GM23338 (cell line): ENCODE measurements around the gene PRSS8. TPM values are rescaled to one million over a fixed set of nuclear protein-coding genes. Genes with fewer than 3 reads are reported as not detected.

Source experiments
- ATAC-seq: fragments of 200-7000 bp; cut with Tn5 transposase; 3 replicates; pipeline ENCODE4 v1.9.1; 2020
- DNase-seq: peaks from one replicate; pipeline ENCODE4 v3.0.0-alpha.2; 2015; ENCODE audit warnings: low spot score
- H2AFZ ChIP-seq: fragments of 200-600 bp; sonication (generic); 2 replicates; pipeline ENCODE4 v1.8.0; 2016; ENCODE audit warnings: antibody characterized with exemption, mild to moderate bottlenecking, moderate library complexity
- H3F3A ChIP-seq: fragments of 200-600 bp; sonication (generic); replicated peaks from 2 replicates; pipeline ENCODE4 v1.8.0; 2017; ENCODE audit warnings: antibody characterized with exemption, mixed run types, low read depth
- H3K27ac ChIP-seq: fragments of 200-600 bp; sonication (generic); 2 replicates; pipeline ENCODE4 v1.6.1; 2016; ENCODE audit warnings: low read depth
- H3K27me3 ChIP-seq: fragments of 200-600 bp; sonication (generic); 2 replicates; pipeline ENCODE4 v1.8.0; 2016; ENCODE audit warnings: mild to moderate bottlenecking, mixed run types, moderate library complexity; ENCODE audit not compliant: insufficient read depth
- H3K36me3 ChIP-seq: fragments of 200-600 bp; sonication (generic); 2 replicates; pipeline ENCODE4 v1.8.0; 2016; ENCODE audit warnings: mild to moderate bottlenecking; ENCODE audit not compliant: insufficient read depth
- H3K4me1 ChIP-seq: fragments of 200-600 bp; sonication (generic); 2 replicates; pipeline ENCODE4 v1.8.0; 2016; ENCODE audit warnings: mild to moderate bottlenecking, moderate library complexity; ENCODE audit not compliant: insufficient read depth
- H3K4me2 ChIP-seq: fragments of 200-600 bp; sonication (generic); 2 replicates; pipeline ENCODE4 v1.7.1; 2017; ENCODE audit warnings: mixed run types
- H3K4me3 ChIP-seq: fragments of 200-600 bp; sonication (generic); 2 replicates; pipeline ENCODE4 v1.6.1; 2016; ENCODE audit warnings: mixed run types
- H3K79me2 ChIP-seq: fragments of 200-600 bp; sonication (generic); replicated peaks from 2 replicates; pipeline ENCODE4 v1.8.0; 2017; ENCODE audit warnings: mild to moderate bottlenecking; ENCODE audit not compliant: insufficient read depth
- H3K9me2 ChIP-seq: fragments of 200-600 bp; sonication (generic); 2 replicates; pipeline ENCODE4 v1.8.0; 2017; ENCODE audit not compliant: insufficient read depth
- H4K20me1 ChIP-seq: fragments of 200-600 bp; sonication (generic); replicated peaks from 2 replicates; pipeline ENCODE4 v1.8.0; 2017; ENCODE audit warnings: mild to moderate bottlenecking; ENCODE audit not compliant: insufficient read depth
- H3K27ac Mint-ChIP-seq: 2 replicates; pipeline ENCODE4 v1.8.0; 2020; ENCODE audit warnings: inconsistent platforms, mild to moderate bottlenecking, moderate library complexity, mixed read lengths
- H3K27me3 Mint-ChIP-seq: 3 replicates; pipeline ENCODE4 v1.8.0; 2022; ENCODE audit warnings: low read depth, mild to moderate bottlenecking, moderate library complexity, mixed read lengths, inconsistent platforms; ENCODE audit not compliant: insufficient read depth, poor library complexity
- H3K36me3 Mint-ChIP-seq: 3 replicates; pipeline ENCODE4 v1.8.0; 2021; ENCODE audit warnings: low read depth, mild to moderate bottlenecking, inconsistent platforms, moderate library complexity, mixed read lengths
- H3K4me1 Mint-ChIP-seq: 3 replicates; pipeline ENCODE4 v1.8.0; 2020; ENCODE audit warnings: mild to moderate bottlenecking, inconsistent platforms, mixed read lengths
- H3K4me3 Mint-ChIP-seq: 3 replicates; pipeline ENCODE4 v1.8.0; 2021; ENCODE audit warnings: moderate library complexity, mild to moderate bottlenecking, inconsistent platforms, mixed read lengths
- H3K9me3 Mint-ChIP-seq: 3 replicates; pipeline ENCODE4 v1.8.0; 2020; ENCODE audit warnings: moderate library complexity, mild to moderate bottlenecking, inconsistent platforms, mixed read lengths
- CREB1 ChIP-seq: fragments of 250-450 bp; sonication (Bioruptor Pico); IDR thresholded peaks from 2 replicates; pipeline ENCODE4 v1.5.0; 2020; ENCODE audit warnings: low read depth, mild to moderate bottlenecking, moderate library complexity
- CTCF ChIP-seq, 2 experiments: fragments of 200-600 bp in 1 of 2; sonication (generic) in 1 of 2; conservative IDR thresholded peaks; 2 replicates each; pipeline versions ENCODE4 v1.5.1 to v1.6.1; 2016 to 2017; ENCODE audit warnings: antibody characterized with exemption in 2 of 2, low read depth in 2 of 2, mild to moderate bottlenecking in 2 of 2, moderate library complexity in 1 of 2
- ETS1 ChIP-seq: IDR thresholded peaks from 2 replicates; pipeline ENCODE4 v1.6.1; 2016; ENCODE audit warnings: antibody characterized with exemption
- EZH2 ChIP-seq: fragments of 200-600 bp; sonication (generic); IDR thresholded peaks from one replicate; pipeline ENCODE4 v1.8.0; 2017; ENCODE audit warnings: antibody characterized with exemption, mild to moderate bottlenecking, low read depth; ENCODE audit not compliant: unreplicated experiment
- EZH2phosphoT487 ChIP-seq: fragments of 200-600 bp; sonication (generic); IDR thresholded peaks from one replicate; pipeline ENCODE4 v1.8.1; 2018; ENCODE audit warnings: antibody characterized with exemption; ENCODE audit not compliant: unreplicated experiment
- JUNB ChIP-seq: IDR thresholded peaks from one replicate; pipeline ENCODE4 v1.6.1; 2016; ENCODE audit warnings: antibody characterized with exemption; ENCODE audit not compliant: unreplicated experiment
- NANOG ChIP-seq: IDR thresholded peaks from 2 replicates; pipeline ENCODE4 v1.6.1; 2016; ENCODE audit warnings: antibody characterized with exemption, borderline replicate concordance
- POLR2AphosphoS5 ChIP-seq: IDR thresholded peaks from 2 replicates; pipeline ENCODE4 v1.6.1; 2016; ENCODE audit warnings: antibody characterized with exemption, low read depth
- REST ChIP-seq: IDR thresholded peaks from one replicate; pipeline ENCODE4 v1.6.1; 2018; ENCODE audit warnings: antibody characterized with exemption; ENCODE audit not compliant: unreplicated experiment
- STAT1 ChIP-seq: IDR thresholded peaks from one replicate; pipeline ENCODE4 v1.6.1; 2016; ENCODE audit warnings: antibody characterized with exemption; ENCODE audit not compliant: unreplicated experiment
- ZNF114 ChIP-seq: fragments of 250-450 bp; sonication (Bioruptor Pico); IDR thresholded peaks from 2 replicates; pipeline ENCODE4 v1.5.0; 2020; ENCODE audit warnings: mild to moderate bottlenecking, moderate library complexity
- ZNF331 ChIP-seq: fragments of 250-450 bp; sonication (Bioruptor Pico); IDR thresholded peaks from 2 replicates; pipeline ENCODE4 v1.5.0; 2020; ENCODE audit warnings: low read depth, mild to moderate bottlenecking, moderate library complexity
- ZNF462 ChIP-seq: fragments of 250-450 bp; sonication (Bioruptor Pico); IDR thresholded peaks from 2 replicates; pipeline ENCODE4 v1.5.0; 2020; ENCODE audit warnings: mild to moderate bottlenecking, moderate library complexity
- polyA plus RNA-seq: library from polyadenylated mRNA; unstranded; fragments of >200 nt; fragmentation: Nextera tagmentation; extraction: Ambion mirVana; gene quantifications from 2 replicates; pipeline ENCODE4 v1.2.1, GENCODE V29; 2016
- total RNA-seq: library from RNA; depleted of rRNA; stranded (reverse); fragments of >200 nt; shearing (Covaris generic); gene quantifications from 2 replicates; pipeline ENCODE4 v1.2.3, GENCODE V29; 2014

Gene PRSS8
- total and polyA plus RNA-seq, 2 experiments from 2014 or later = 65.3 to 75.9 TPM

- peaks cover 63% of the 10 kb centered on the region for H4K20me1 ChIP-seq
- peaks cover 70% of the 10 kb centered on the region for H3K36me3 Mint-ChIP-seq
- peaks cover 27% of the 10 kb centered on the region for H3K4me1 ChIP-seq
- H3K4me2 ChIP-seq = peak overlapping the region; percentile 100
- H3F3A ChIP-seq = peaks cover 37% of the 10 kb centered on the region
- TF ChIP-seq ZNF114 (CRISPR knock-in tag) (no peak), JUNB (no peak), STAT1 (no peak), ZNF331 (CRISPR knock-in tag) (no peak), CREB1 (no peak), EZH2phosphoT487 (no peak), EZH2 (no peak), CTCF (conservative IDR thresholded peaks at IDR 0.05; ENCODE audit: low read depth in 2 of 2) (no peak), ZNF462 (CRISPR knock-in tag) (no peak), ETS1 (no peak), NANOG (no peak), POLR2AphosphoS5 (no peak), REST (no peak)
- peaks cover 7% of the 10 kb centered on the region for H3K9me3 Mint-ChIP-seq
- H3K4me3 Mint-ChIP-seq = peak overlapping the region; percentile 96
- peaks cover 75% of the 10 kb centered on the region for H3K79me2 ChIP-seq
- peak overlapping the region; percentile 28; the same call in 1 of the 2 replicates for H3K27ac Mint-ChIP-seq
- H3K36me3 ChIP-seq = peaks cover 57% of the 10 kb centered on the region
- H3K27me3 Mint-ChIP-seq = peaks cover 24% of the 10 kb centered on the region
- ATAC-seq (no peak), DNase-seq (no peak)
- H2AFZ ChIP-seq = no peak overlapping the region
- peaks cover 48% of the 10 kb centered on the region for H3K4me1 Mint-ChIP-seq
- no peak overlapping the region for H3K27ac ChIP-seq
- H3K4me3 ChIP-seq = peak overlapping the region; percentile 100
- H3K9me2 ChIP-seq = no peaks in the 10 kb centered on the region
- no peaks in the 10 kb centered on the region for H3K27me3 ChIP-seq
These were observed 46.9 kb upstream of the PRSS8 start for GRCh38 chr16:31182391-31182790.
